Measurements from ENCODE around the gene DOCK7.

Gene DOCK7

GRCh38 chr1:62628506-62628905 lies 59.7 kb downstream of the DOCK7 start:
- H2AK5ac ChIP-seq (ENCODE audit: low read length, severe bottlenecking), result no peak overlapping the region
- H4K8ac ChIP-seq (ENCODE audit: low read length), result no peak overlapping the region
- no peak overlapping the region for H3K27ac ChIP-seq (ENCODE audit: low read length, poor library complexity, severe bottlenecking)
- peaks cover 6% of the 10 kb centered on the region for H3K79me1 ChIP-seq (replicated peaks; ENCODE audit: low read length, poor library complexity, severe bottlenecking)
- no peak overlapping the region for H2BK15ac ChIP-seq (ENCODE audit: low read depth, poor library complexity, severe bottlenecking)
- H3K4me1 ChIP-seq (ENCODE audit: control insufficient read depth, insufficient read depth, low read depth, low read length), result no peaks in the 10 kb centered on the region
- WGBS, result 100% methylated on average over 1 of the region's 1 CpG
- H3K4me3 ChIP-seq (ENCODE audit: insufficient read depth in 1 of 2, low read depth in 1 of 2, low read length in 2 of 2), result no peak overlapping the region
- H3K4me2 ChIP-seq (ENCODE audit: low read length, poor library complexity, severe bottlenecking), result no peak overlapping the region
- H3K18ac ChIP-seq (ENCODE audit: low read depth in 1 of 2, low read length in 2 of 2), result no peak overlapping the region
- no peak overlapping the region for H2BK12ac ChIP-seq (ENCODE audit: low read length in 2 of 2)
- peaks cover 5% of the 10 kb centered on the region for H3K9me3 ChIP-seq (ENCODE audit: control insufficient read depth, low read length)
- no peak for DNase-seq
- H2BK5ac ChIP-seq (ENCODE audit: low read depth, low read length, poor library complexity, severe bottlenecking), result no peak overlapping the region
- H3K14ac ChIP-seq (ENCODE audit: low read length in 2 of 2), result no peak overlapping the region
- no peaks in the 10 kb centered on the region for H3K27me3 ChIP-seq (ENCODE audit: control insufficient read depth in 1 of 2, insufficient read depth in 1 of 2, low read length in 2 of 2)
- H2BK120ac ChIP-seq (ENCODE audit: low read depth, low read length), result no peak overlapping the region
- H2AFZ ChIP-seq (ENCODE audit: low read depth, low read length), result no peak overlapping the region
- no peak overlapping the region for H3K9ac ChIP-seq (ENCODE audit: low read length)
- peaks cover 4 to 64% of the 10 kb centered on the region in 2 experiments for H3K36me3 ChIP-seq (ENCODE audit: control insufficient read depth in 1 of 2, insufficient read depth in 2 of 2, low read depth in 1 of 2, low read length in 2 of 2)
- no peak overlapping the region for H4K91ac ChIP-seq (ENCODE audit: low read length)
- no peak overlapping the region for H3K4ac ChIP-seq (ENCODE audit: low read depth in 1 of 2, low read length in 2 of 2)
- no peak overlapping the region for H3K23ac ChIP-seq (ENCODE audit: low read length in 2 of 2)

- Histone ChIP-seq H3K36me3 (ENCODE audit: control insufficient read depth in 1 of 2, insufficient read depth in 2 of 2, low read depth in 1 of 2, low read length in 2 of 2) (peaks cover 3 to 36% of the 10 kb centered on the region in 2 experiments), H2AK5ac (ENCODE audit: low read length, severe bottlenecking) (no peak overlapping the region), H2BK15ac (ENCODE audit: low read depth, poor library complexity, severe bottlenecking) (no peak overlapping the region), H3K9ac (ENCODE audit: low read length) (no peak overlapping the region), H2BK120ac (ENCODE audit: low read depth, low read length) (no peak overlapping the region), H2BK5ac (ENCODE audit: low read depth, low read length, poor library complexity, severe bottlenecking) (no peak overlapping the region), H3K23ac (ENCODE audit: low read length in 2 of 2) (no peak overlapping the region), H4K8ac (ENCODE audit: low read length) (no peak overlapping the region), H3K4me2 (ENCODE audit: low read length, poor library complexity, severe bottlenecking) (no peak overlapping the region), H2AFZ (ENCODE audit: low read depth, low read length) (no peak overlapping the region), H3K79me1 (replicated peaks; ENCODE audit: low read length, poor library complexity, severe bottlenecking) (peaks cover 4% of the 10 kb centered on the region), H3K4me1 (ENCODE audit: control insufficient read depth, insufficient read depth, low read depth, low read length) (peaks cover 3% of the 10 kb centered on the region), H4K91ac (ENCODE audit: low read length) (no peak overlapping the region), H3K18ac (ENCODE audit: low read depth in 1 of 2, low read length in 2 of 2) (no peak overlapping the region), H3K27ac (ENCODE audit: low read length, poor library complexity, severe bottlenecking) (no peak overlapping the region), H2BK12ac (ENCODE audit: low read length in 2 of 2) (no peak overlapping the region), H3K14ac (ENCODE audit: low read length in 2 of 2) (no peak overlapping the region), H3K4ac (ENCODE audit: low read depth in 1 of 2, low read length in 2 of 2) (no peak overlapping the region), H3K4me3 (ENCODE audit: insufficient read depth in 1 of 2, low read depth in 1 of 2, low read length in 2 of 2) (no peak overlapping the region), H3K9me3 (ENCODE audit: control insufficient read depth, low read length) (no peaks in the 10 kb centered on the region), H3K27me3 (ENCODE audit: control insufficient read depth in 1 of 2, insufficient read depth in 1 of 2, low read length in 2 of 2) (no peaks in the 10 kb centered on the region)
- WGBS, result no CpG with 5 or more reads among the region's 1 CpG
- peak; percentile 58 for DNase-seq
These were observed 62.8 kb downstream of the DOCK7 start for GRCh38 chr1:62625415-62625814.

GRCh38 chr1:62621907-62622306 lies 66.3 kb downstream of the DOCK7 start:
- Histone ChIP-seq H2AK5ac (ENCODE audit: low read length, severe bottlenecking) (no peak overlapping the region), H2BK5ac (ENCODE audit: low read depth, low read length, poor library complexity, severe bottlenecking) (no peak overlapping the region), H3K9me3 (ENCODE audit: control insufficient read depth, low read length) (no peaks in the 10 kb centered on the region), H2BK120ac (ENCODE audit: low read depth, low read length) (no peak overlapping the region), H3K27me3 (ENCODE audit: control insufficient read depth in 1 of 2, insufficient read depth in 1 of 2, low read length in 2 of 2) (no peaks in the 10 kb centered on the region), H4K8ac (ENCODE audit: low read length) (no peak overlapping the region), H3K4me1 (ENCODE audit: control insufficient read depth, insufficient read depth, low read depth, low read length) (peaks cover 3% of the 10 kb centered on the region), H3K27ac (ENCODE audit: low read length, poor library complexity, severe bottlenecking) (peak overlapping the region; percentile 6), H3K79me1 (replicated peaks; ENCODE audit: low read length, poor library complexity, severe bottlenecking) (no peaks in the 10 kb centered on the region), H3K36me3 (ENCODE audit: control insufficient read depth in 1 of 2, insufficient read depth in 2 of 2, low read depth in 1 of 2, low read length in 2 of 2) (peaks cover 0 to 50% of the 10 kb centered on the region in 2 experiments), H3K14ac (ENCODE audit: low read length in 2 of 2) (no peak overlapping the region), H2AFZ (ENCODE audit: low read depth, low read length) (no peak overlapping the region), H3K4ac (ENCODE audit: low read depth in 1 of 2, low read length in 2 of 2) (no peak overlapping the region), H3K4me2 (ENCODE audit: low read length, poor library complexity, severe bottlenecking) (no peak overlapping the region), H2BK15ac (ENCODE audit: low read depth, poor library complexity, severe bottlenecking) (no peak overlapping the region), H3K4me3 (ENCODE audit: insufficient read depth in 1 of 2, low read depth in 1 of 2, low read length in 2 of 2) (no peak overlapping the region), H3K23ac (ENCODE audit: low read length in 2 of 2) (no peak overlapping the region), H3K18ac (ENCODE audit: low read depth in 1 of 2, low read length in 2 of 2) (no peak overlapping the region), H4K91ac (ENCODE audit: low read length) (no peak overlapping the region), H2BK12ac (ENCODE audit: low read length in 2 of 2) (no peak overlapping the region), H3K9ac (ENCODE audit: low read length) (peak overlapping the region; percentile 68)
- peak; percentile 97 for DNase-seq
- WGBS, result 89% methylated on average over 1 of the region's 1 CpG

- Histone ChIP-seq H2BK15ac (ENCODE audit: low read depth, poor library complexity, severe bottlenecking) (no peak overlapping the region), H3K4ac (ENCODE audit: low read depth in 1 of 2, low read length in 2 of 2) (no peak overlapping the region), H2BK120ac (ENCODE audit: low read depth, low read length) (no peak overlapping the region), H2BK5ac (ENCODE audit: low read depth, low read length, poor library complexity, severe bottlenecking) (no peak overlapping the region), H3K79me1 (replicated peaks; ENCODE audit: low read length, poor library complexity, severe bottlenecking) (peaks cover 4% of the 10 kb centered on the region), H3K27ac (ENCODE audit: low read length, poor library complexity, severe bottlenecking) (no peak overlapping the region), H3K4me1 (ENCODE audit: control insufficient read depth, insufficient read depth, low read depth, low read length) (no peaks in the 10 kb centered on the region), H3K27me3 (ENCODE audit: control insufficient read depth in 1 of 2, insufficient read depth in 1 of 2, low read length in 2 of 2) (no peaks in the 10 kb centered on the region), H3K23ac (ENCODE audit: low read length in 2 of 2) (no peak overlapping the region), H2AK5ac (ENCODE audit: low read length, severe bottlenecking) (no peak overlapping the region), H4K8ac (ENCODE audit: low read length) (no peak overlapping the region), H4K91ac (ENCODE audit: low read length) (no peak overlapping the region), H3K4me2 (ENCODE audit: low read length, poor library complexity, severe bottlenecking) (no peak overlapping the region), H3K9ac (ENCODE audit: low read length) (no peak overlapping the region), H3K18ac (ENCODE audit: low read depth in 1 of 2, low read length in 2 of 2) (no peak overlapping the region), H2AFZ (ENCODE audit: low read depth, low read length) (no peak overlapping the region), H3K4me3 (ENCODE audit: insufficient read depth in 1 of 2, low read depth in 1 of 2, low read length in 2 of 2) (no peak overlapping the region), H3K9me3 (ENCODE audit: control insufficient read depth, low read length) (no peaks in the 10 kb centered on the region), H3K36me3 (ENCODE audit: control insufficient read depth in 1 of 2, insufficient read depth in 2 of 2, low read depth in 1 of 2, low read length in 2 of 2) (peaks cover 0 to 48% of the 10 kb centered on the region in 2 experiments), H3K14ac (ENCODE audit: low read length in 2 of 2) (no peak overlapping the region), H2BK12ac (ENCODE audit: low read length in 2 of 2) (no peak overlapping the region)
- DNase-seq, result no peak
- no CpG with 5 or more reads among the region's 1 CpG for WGBS
These were observed 74.3 kb downstream of the DOCK7 start for GRCh38 chr1:62613890-62614289.

Data from mesenchymal stem cell (in vitro differentiated cells and primary cell).